ENCODE measurements around the gene GNAT1.

GNAT1 gene

GRCh38 chr3:50183755-50184154, 7.7 kb upstream of the GNAT1 start:
- H3K27me3 ChIP-seq (ENCODE audit: low read depth, low read length), result no peaks in the 10 kb centered on the region
- no peak overlapping the region for H3K27ac ChIP-seq (ENCODE audit: low read length)
- no peaks in the 10 kb centered on the region for H3K36me3 ChIP-seq (ENCODE audit: control insufficient read depth in 1 of 2, insufficient read depth in 2 of 2, low read length in 2 of 2)
- H3K9me3 ChIP-seq (ENCODE audit: control insufficient read depth in 1 of 2, low read length in 2 of 2), result no peaks in the 10 kb centered on the region
- H3K4me3 ChIP-seq (ENCODE audit: low read depth in 1 of 2, low read length in 2 of 2), result no peak overlapping the region
- H3K4me1 ChIP-seq (ENCODE audit: control insufficient read depth in 1 of 2, insufficient read depth in 2 of 2, low read length in 2 of 2), result no peaks in the 10 kb centered on the region

DNA sequence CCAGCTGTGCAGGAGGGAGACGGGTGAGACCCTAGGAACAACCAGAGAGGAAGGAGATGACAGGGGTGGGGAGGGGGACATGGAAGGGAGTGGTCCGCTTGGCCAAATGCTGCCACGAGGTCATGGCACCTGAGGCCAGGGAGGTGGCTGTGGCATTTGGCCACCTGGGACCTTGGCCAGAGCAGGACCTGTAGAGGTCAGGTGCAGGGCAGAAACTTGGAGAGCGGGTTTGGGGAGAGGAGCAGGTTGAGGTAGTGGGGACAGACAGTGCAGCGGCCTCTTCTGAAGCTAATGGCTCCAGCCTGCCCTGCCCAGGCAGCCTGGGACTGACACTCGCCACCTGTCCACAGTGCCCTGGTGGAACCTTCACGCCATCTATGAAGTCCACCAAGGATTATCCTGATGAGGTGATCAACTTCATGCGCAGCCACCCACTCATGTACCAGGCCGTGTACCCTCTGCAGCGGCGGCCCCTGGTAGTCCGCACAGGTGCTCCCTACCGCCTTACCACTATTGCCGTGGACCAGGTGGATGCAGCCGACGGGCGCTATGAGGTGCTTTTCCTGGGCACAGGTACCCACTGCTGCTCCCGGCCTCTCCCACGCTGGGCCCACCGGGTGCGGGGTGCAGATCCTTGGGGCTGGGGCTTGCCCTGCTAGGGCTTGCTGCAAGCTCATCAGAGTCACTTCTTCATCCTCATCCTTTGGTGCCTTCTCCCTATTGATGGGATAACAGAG, 7.0 kb upstream of the GNAT1 start:
- no peaks in the 10 kb centered on the region for H3K9me3 ChIP-seq (ENCODE audit: control insufficient read depth in 1 of 2, low read length in 2 of 2)

DNA sequence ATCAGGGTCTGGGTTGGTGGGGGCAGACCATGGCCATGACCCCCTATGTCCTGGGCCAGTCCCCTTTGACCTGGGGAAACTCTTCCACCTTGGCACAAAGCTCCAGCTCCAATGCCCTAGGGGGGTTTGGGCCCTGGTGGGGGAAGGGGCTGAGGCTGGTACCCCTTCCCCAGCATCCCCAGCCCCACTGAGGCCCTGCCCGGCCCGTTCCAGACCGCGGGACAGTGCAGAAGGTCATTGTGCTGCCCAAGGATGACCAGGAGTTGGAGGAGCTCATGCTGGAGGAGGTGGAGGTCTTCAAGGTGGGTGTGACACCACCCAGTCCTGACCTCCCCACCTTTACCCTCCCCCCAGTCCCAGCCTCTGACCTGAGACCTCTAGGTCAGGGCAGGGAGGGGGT, 6.2 kb upstream of the GNAT1 start:
- Histone ChIP-seq H3K36me3 (ENCODE audit: control insufficient read depth in 1 of 2, insufficient read depth in 2 of 2, low read length in 2 of 2) (no peaks in the 10 kb centered on the region), H3K27ac (ENCODE audit: low read length) (no peak overlapping the region), H3K4me3 (ENCODE audit: low read depth in 1 of 2, low read length in 2 of 2) (no peak overlapping the region), H3K4me1 (ENCODE audit: control insufficient read depth in 1 of 2, insufficient read depth in 2 of 2, low read length in 2 of 2) (peaks cover 0 to 4% of the 10 kb centered on the region in 2 donors), H3K27me3 (ENCODE audit: low read depth, low read length) (no peaks in the 10 kb centered on the region), H3K9me3 (ENCODE audit: control insufficient read depth in 1 of 2, low read length in 2 of 2) (no peaks in the 10 kb centered on the region)

More for the DNA sequence above, 7.0 kb upstream of the GNAT1 start:
- no peaks in the 10 kb centered on the region for H3K27me3 ChIP-seq (ENCODE audit: low read depth, low read length)
- no peaks in the 10 kb centered on the region for H3K36me3 ChIP-seq (ENCODE audit: control insufficient read depth in 1 of 2, insufficient read depth in 2 of 2, low read length in 2 of 2)
- no peak overlapping the region for H3K4me3 ChIP-seq (ENCODE audit: low read depth in 1 of 2, low read length in 2 of 2)
- no peak overlapping the region for H3K27ac ChIP-seq (ENCODE audit: low read length)
- peaks cover 0 to 4% of the 10 kb centered on the region in 2 donors for H3K4me1 ChIP-seq (ENCODE audit: control insufficient read depth in 1 of 2, insufficient read depth in 2 of 2, low read length in 2 of 2)

DNA sequence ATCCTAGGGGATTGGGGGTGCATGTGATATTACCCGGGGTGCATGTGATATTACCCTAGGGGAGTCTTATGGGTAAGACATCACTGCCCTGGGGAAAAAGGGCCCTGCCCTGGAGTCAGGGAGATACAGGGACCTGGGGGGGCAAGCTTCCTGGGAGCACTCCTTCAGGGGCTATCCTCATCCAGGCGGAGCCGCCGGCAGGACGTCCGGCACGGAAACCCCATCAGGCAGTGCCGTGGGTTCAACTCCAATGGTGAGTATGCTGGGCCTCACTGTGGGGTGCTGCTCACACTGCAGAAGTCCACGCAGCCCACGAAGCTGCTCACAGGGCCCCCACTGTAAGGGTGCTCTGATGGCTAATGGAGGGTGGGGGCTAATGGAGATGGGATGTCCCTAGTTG, 5.3 kb upstream of the GNAT1 start:
- Histone ChIP-seq H3K4me3 (ENCODE audit: low read depth in 1 of 2, low read length in 2 of 2) (no peak overlapping the region), H3K36me3 (ENCODE audit: control insufficient read depth in 1 of 2, insufficient read depth in 2 of 2, low read length in 2 of 2) (no peaks in the 10 kb centered on the region), H3K9me3 (ENCODE audit: control insufficient read depth in 1 of 2, low read length in 2 of 2) (no peaks in the 10 kb centered on the region), H3K27ac (ENCODE audit: low read length) (no peak overlapping the region), H3K27me3 (ENCODE audit: low read depth, low read length) (no peaks in the 10 kb centered on the region), H3K4me1 (ENCODE audit: control insufficient read depth in 1 of 2, insufficient read depth in 2 of 2, low read length in 2 of 2) (peaks cover 0 to 4% of the 10 kb centered on the region in 2 donors)

DNA sequence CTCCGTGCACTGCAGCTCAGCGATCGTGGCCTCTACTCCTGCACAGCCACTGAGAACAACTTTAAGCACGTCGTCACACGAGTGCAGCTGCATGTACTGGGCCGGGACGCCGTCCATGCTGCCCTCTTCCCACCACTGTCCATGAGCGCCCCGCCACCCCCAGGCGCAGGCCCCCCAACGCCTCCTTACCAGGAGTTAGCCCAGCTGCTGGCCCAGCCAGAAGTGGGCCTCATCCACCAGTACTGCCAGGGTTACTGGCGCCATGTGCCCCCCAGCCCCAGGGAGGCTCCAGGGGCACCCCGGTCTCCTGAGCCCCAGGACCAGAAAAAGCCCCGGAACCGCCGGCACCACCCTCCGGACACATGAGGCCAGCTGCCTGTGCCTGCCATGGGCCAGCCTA, 3.7 kb upstream of the GNAT1 start:
- Histone ChIP-seq H3K36me3 (ENCODE audit: control insufficient read depth in 1 of 2, insufficient read depth in 2 of 2, low read length in 2 of 2) (no peaks in the 10 kb centered on the region), H3K4me3 (ENCODE audit: low read depth in 1 of 2, low read length in 2 of 2) (no peak overlapping the region), H3K27me3 (ENCODE audit: low read depth, low read length) (peaks cover under 1% of the 10 kb centered on the region), H3K9me3 (ENCODE audit: control insufficient read depth in 1 of 2, low read length in 2 of 2) (no peaks in the 10 kb centered on the region), H3K27ac (ENCODE audit: low read length) (no peak overlapping the region), H3K4me1 (ENCODE audit: control insufficient read depth in 1 of 2, insufficient read depth in 2 of 2, low read length in 2 of 2) (peaks cover 0 to 4% of the 10 kb centered on the region in 2 donors)

GRCh38 chr3:50189274-50189673, 2.1 kb upstream of the GNAT1 start:
- Histone ChIP-seq H3K4me1 (ENCODE audit: control insufficient read depth in 1 of 2, insufficient read depth in 2 of 2, low read length in 2 of 2) (peaks cover 0 to 13% of the 10 kb centered on the region in 2 donors), H3K4me3 (ENCODE audit: low read depth in 1 of 2, low read length in 2 of 2) (no peak overlapping the region), H3K9me3 (ENCODE audit: control insufficient read depth in 1 of 2, low read length in 2 of 2) (no peaks in the 10 kb centered on the region), H3K27me3 (ENCODE audit: low read depth, low read length) (peaks cover 16% of the 10 kb centered on the region), H3K27ac (ENCODE audit: low read length) (no peak overlapping the region), H3K36me3 (ENCODE audit: control insufficient read depth in 1 of 2, insufficient read depth in 2 of 2, low read length in 2 of 2) (no peaks in the 10 kb centered on the region)

- Histone ChIP-seq H3K4me3 (ENCODE audit: low read depth in 1 of 2, low read length in 2 of 2) (no peak overlapping the region), H3K27ac (ENCODE audit: low read length) (no peak overlapping the region), H3K36me3 (ENCODE audit: control insufficient read depth in 1 of 2, insufficient read depth in 2 of 2, low read length in 2 of 2) (no peaks in the 10 kb centered on the region), H3K4me1 (ENCODE audit: control insufficient read depth in 1 of 2, insufficient read depth in 2 of 2, low read length in 2 of 2) (peaks cover 0 to 19% of the 10 kb centered on the region in 2 donors), H3K27me3 (ENCODE audit: low read depth, low read length) (peaks cover 18% of the 10 kb centered on the region), H3K9me3 (ENCODE audit: control insufficient read depth in 1 of 2, low read length in 2 of 2) (no peaks in the 10 kb centered on the region)
Observed at GRCh38 chr3:50189989-50190388, 1.4 kb upstream of the GNAT1 start.

- Histone ChIP-seq H3K9me3 (ENCODE audit: control insufficient read depth in 1 of 2, low read length in 2 of 2) (no peaks in the 10 kb centered on the region), H3K36me3 (ENCODE audit: control insufficient read depth in 1 of 2, insufficient read depth in 2 of 2, low read length in 2 of 2) (no peaks in the 10 kb centered on the region), H3K27ac (ENCODE audit: low read length) (no peak overlapping the region), H3K27me3 (ENCODE audit: low read depth, low read length) (peaks cover 18% of the 10 kb centered on the region), H3K4me3 (ENCODE audit: low read depth in 1 of 2, low read length in 2 of 2) (no peak overlapping the region), H3K4me1 (ENCODE audit: control insufficient read depth in 1 of 2, insufficient read depth in 2 of 2, low read length in 2 of 2) (peaks cover 0 to 19% of the 10 kb centered on the region in 2 donors)
Observed at GRCh38 chr3:50192124-50192523, 714 bp downstream of the GNAT1 start.

DNA sequence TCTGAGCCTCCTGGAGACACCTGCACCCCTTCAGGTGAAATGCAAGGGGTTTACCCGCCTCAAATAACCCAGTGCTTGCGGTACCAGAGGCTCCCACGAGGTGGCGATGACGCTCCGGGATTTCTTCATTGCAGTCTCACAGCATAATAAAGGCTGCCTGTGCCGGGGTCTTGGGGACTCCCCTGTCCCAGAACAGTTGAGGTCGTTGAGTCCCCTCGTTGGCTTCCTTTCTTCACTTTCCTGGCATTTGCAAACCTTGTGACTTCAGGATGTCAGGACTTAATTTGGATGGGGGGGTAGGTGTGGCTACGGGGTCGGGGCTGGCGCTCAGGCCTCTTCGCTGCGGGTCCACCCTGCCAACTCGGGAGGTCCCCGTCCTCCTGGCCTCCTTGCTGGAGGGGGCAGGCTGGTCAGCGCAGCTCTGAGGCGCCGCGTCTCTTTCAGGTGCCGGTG, 1.3 kb downstream of the GNAT1 start:
- H3K27me3 ChIP-seq (ENCODE audit: low read depth, low read length), result peaks cover 18% of the 10 kb centered on the region
- peaks cover 0 to 19% of the 10 kb centered on the region in 2 donors for H3K4me1 ChIP-seq (ENCODE audit: control insufficient read depth in 1 of 2, insufficient read depth in 2 of 2, low read length in 2 of 2)
- no peaks in the 10 kb centered on the region for H3K9me3 ChIP-seq (ENCODE audit: control insufficient read depth in 1 of 2, low read length in 2 of 2)
- no peaks in the 10 kb centered on the region for H3K36me3 ChIP-seq (ENCODE audit: control insufficient read depth in 1 of 2, insufficient read depth in 2 of 2, low read length in 2 of 2)
- no peak overlapping the region for H3K4me3 ChIP-seq (ENCODE audit: low read depth in 1 of 2, low read length in 2 of 2)
- no peak overlapping the region for H3K27ac ChIP-seq (ENCODE audit: low read length)

DNA sequence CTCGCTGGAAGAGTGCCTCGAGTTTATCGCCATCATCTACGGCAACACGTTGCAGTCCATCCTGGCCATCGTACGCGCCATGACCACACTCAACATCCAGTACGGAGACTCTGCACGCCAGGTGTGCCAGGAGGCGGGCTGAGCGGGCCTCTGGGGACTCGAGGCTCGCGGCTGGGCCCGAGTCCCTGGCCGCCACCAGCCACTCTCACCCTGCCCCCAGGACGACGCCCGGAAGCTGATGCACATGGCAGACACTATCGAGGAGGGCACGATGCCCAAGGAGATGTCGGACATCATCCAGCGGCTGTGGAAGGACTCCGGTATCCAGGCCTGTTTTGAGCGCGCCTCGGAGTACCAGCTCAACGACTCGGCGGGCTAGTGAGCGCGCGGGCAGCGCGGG, 1.9 kb downstream of the GNAT1 start:
- H3K4me3 ChIP-seq (ENCODE audit: low read depth in 1 of 2, low read length in 2 of 2), result no peak overlapping the region
- peaks cover 0 to 19% of the 10 kb centered on the region in 2 donors for H3K4me1 ChIP-seq (ENCODE audit: control insufficient read depth in 1 of 2, insufficient read depth in 2 of 2, low read length in 2 of 2)
- peaks cover 18% of the 10 kb centered on the region for H3K27me3 ChIP-seq (ENCODE audit: low read depth, low read length)
- no peaks in the 10 kb centered on the region for H3K9me3 ChIP-seq (ENCODE audit: control insufficient read depth in 1 of 2, low read length in 2 of 2)
- no peaks in the 10 kb centered on the region for H3K36me3 ChIP-seq (ENCODE audit: control insufficient read depth in 1 of 2, insufficient read depth in 2 of 2, low read length in 2 of 2)
- no peak overlapping the region for H3K27ac ChIP-seq (ENCODE audit: low read length)

DNA sequence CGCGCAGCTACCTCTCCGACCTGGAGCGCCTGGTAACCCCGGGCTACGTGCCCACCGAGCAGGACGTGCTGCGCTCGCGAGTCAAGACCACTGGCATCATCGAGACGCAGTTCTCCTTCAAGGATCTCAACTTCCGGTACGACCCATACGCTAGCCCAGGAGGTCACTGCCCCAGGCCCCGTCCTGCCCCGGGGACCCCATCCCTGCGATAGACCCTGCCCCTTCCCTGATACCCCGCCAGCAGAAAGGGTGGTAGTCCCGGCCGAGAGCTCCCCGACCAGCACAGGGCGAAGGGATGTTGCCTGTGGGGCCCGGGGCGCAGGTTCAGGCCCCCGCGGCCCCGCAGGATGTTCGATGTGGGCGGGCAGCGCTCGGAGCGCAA, 2.3 kb downstream of the GNAT1 start:
- Histone ChIP-seq H3K36me3 (ENCODE audit: control insufficient read depth in 1 of 2, insufficient read depth in 2 of 2, low read length in 2 of 2) (no peaks in the 10 kb centered on the region), H3K4me1 (ENCODE audit: control insufficient read depth in 1 of 2, insufficient read depth in 2 of 2, low read length in 2 of 2) (peaks cover 0 to 19% of the 10 kb centered on the region in 2 donors), H3K9me3 (ENCODE audit: control insufficient read depth in 1 of 2, low read length in 2 of 2) (no peaks in the 10 kb centered on the region), H3K27me3 (ENCODE audit: low read depth, low read length) (peaks cover 18% of the 10 kb centered on the region), H3K4me3 (ENCODE audit: low read depth in 1 of 2, low read length in 2 of 2) (no peak overlapping the region), H3K27ac (ENCODE audit: low read length) (no peak overlapping the region)

Data from muscle layer of duodenum (tissue), 2 donors.